Parathyroid adenoma (tissue), 2 donors: ENCODE measurements around the gene ATP6V1B1.

Experiments
- H2AFZ ChIP-seq: fragments of 300-600 bp; sonication (generic); one replicate; pipeline ENCODE4 v1.7.0; 2017; ENCODE audit warnings: antibody characterized with exemption, mild to moderate bottlenecking
- H3K27ac ChIP-seq: fragments of 300-600 bp; sonication (generic); one replicate; pipeline ENCODE4 v1.7.0; 2017
- H3K27me3 ChIP-seq: fragments of 300-600 bp; sonication (generic); one replicate; pipeline ENCODE4 v1.7.0; 2017; ENCODE audit warnings: low read length; ENCODE audit not compliant: control insufficient read depth, insufficient read depth
- H3K36me3 ChIP-seq: fragments of 300-600 bp; sonication (generic); one replicate; pipeline ENCODE4 v1.7.0; 2017; ENCODE audit warnings: low read length; ENCODE audit not compliant: control insufficient read depth, insufficient read depth
- H3K4me1 ChIP-seq: fragments of 300-600 bp; sonication (generic); one replicate; pipeline ENCODE4 v1.7.0; 2017; ENCODE audit warnings: control low read depth
- H3K4me2 ChIP-seq: fragments of 300-600 bp; sonication (generic); one replicate; pipeline ENCODE4 v1.7.0; 2017; ENCODE audit warnings: low read length
- H3K4me3 ChIP-seq: fragments of 300-600 bp; sonication (generic); one replicate; pipeline ENCODE4 v1.7.0; 2017; ENCODE audit warnings: low read depth, low read length
- H3K79me2 ChIP-seq: fragments of 300-600 bp; sonication (generic); one replicate; pipeline ENCODE4 v1.7.0; 2017; ENCODE audit warnings: control low read depth
- H3K9ac ChIP-seq: fragments of 300-600 bp; sonication (generic); one replicate; pipeline ENCODE4 v1.7.0; 2017; ENCODE audit warnings: mild to moderate bottlenecking
- H3K9me3 ChIP-seq: fragments of 300-600 bp; sonication (generic); one replicate; pipeline ENCODE4 v1.7.0; 2017; ENCODE audit warnings: low read length; ENCODE audit not compliant: control insufficient read depth
- CTCF ChIP-seq: fragments of 300-600 bp; sonication (generic); IDR thresholded peaks from one replicate; pipeline ENCODE4 v1.7.0; 2017; ENCODE audit warnings: antibody characterized with exemption, mild to moderate bottlenecking
- donor health status: primary hyperparathyroidism.

Gene ATP6V1B1

GRCh38 chr2:70927641-70928040 is 8.1 kb upstream of the ATP6V1B1 start:
- Histone ChIP-seq H3K4me3 (no peak overlapping the region), H3K36me3 (no peaks in the 10 kb centered on the region), H3K4me1 (no peaks in the 10 kb centered on the region), H3K79me2 (no peaks in the 10 kb centered on the region), H3K9me3 (no peaks in the 10 kb centered on the region), H3K27ac (no peak overlapping the region), H3K4me2 (no peak overlapping the region), H3K27me3 (no peaks in the 10 kb centered on the region), H3K9ac (no peak overlapping the region), H2AFZ (no peak overlapping the region)
- no peak for TF ChIP-seq CTCF

GRCh38 chr2:70928366-70928765 is 7.3 kb upstream of the ATP6V1B1 start:
- no peak overlapping the region for H3K9ac ChIP-seq
- no peak overlapping the region for H3K4me3 ChIP-seq
- H3K79me2 ChIP-seq, result no peaks in the 10 kb centered on the region
- H3K9me3 ChIP-seq, result no peaks in the 10 kb centered on the region
- no peak overlapping the region for H3K27ac ChIP-seq
- no peaks in the 10 kb centered on the region for H3K4me1 ChIP-seq
- H3K4me2 ChIP-seq, result no peak overlapping the region
- H3K36me3 ChIP-seq, result no peaks in the 10 kb centered on the region
- no peak overlapping the region for H2AFZ ChIP-seq
- TF ChIP-seq CTCF, result no peak
- H3K27me3 ChIP-seq, result no peaks in the 10 kb centered on the region

- H3K9ac ChIP-seq, result no peak overlapping the region
- H3K9me3 ChIP-seq, result no peaks in the 10 kb centered on the region
- H3K4me3 ChIP-seq, result no peak overlapping the region
- no peaks in the 10 kb centered on the region for H3K36me3 ChIP-seq
- H3K4me2 ChIP-seq, result no peak overlapping the region
- no peaks in the 10 kb centered on the region for H3K79me2 ChIP-seq
- H3K27ac ChIP-seq, result no peak overlapping the region
- no peaks in the 10 kb centered on the region for H3K4me1 ChIP-seq
- no peak overlapping the region for H2AFZ ChIP-seq
- no peaks in the 10 kb centered on the region for H3K27me3 ChIP-seq
- no peak for TF ChIP-seq CTCF
These were observed 5.0 kb upstream of the ATP6V1B1 start for GRCh38 chr2:70930371-70931329.

GRCh38 chr2:70931376-70932000 is 4.2 kb upstream of the ATP6V1B1 start:
- no peak for TF ChIP-seq CTCF

More at GRCh38 chr2:70931376-70932000, 4.2 kb upstream of the ATP6V1B1 start:
- Histone ChIP-seq H3K4me3 (no peak overlapping the region), H3K4me1 (no peaks in the 10 kb centered on the region), H3K36me3 (no peaks in the 10 kb centered on the region), H3K9ac (no peak overlapping the region), H3K27ac (no peak overlapping the region), H3K27me3 (no peaks in the 10 kb centered on the region), H3K4me2 (no peak overlapping the region), H3K9me3 (no peaks in the 10 kb centered on the region), H2AFZ (no peak overlapping the region), H3K79me2 (no peaks in the 10 kb centered on the region)
